HCT116 (cell line): ENCODE data around the gene PPEF2.

Experiments used
- EGR1 ChIP-seq: IDR thresholded peaks from 2 replicates; pipeline ENCODE4 v1.6.1; 2012; ENCODE audit warnings: low read depth
- EZH2 ChIP-seq: fragments of 200-600 bp; sonication (generic); IDR thresholded peaks from 2 replicates; pipeline ENCODE4 v1.6.1; 2017; ENCODE audit warnings: antibody characterized with exemption, mixed run types
- JUND ChIP-seq: IDR thresholded peaks from 2 replicates; pipeline ENCODE4 v1.6.1; 2012
- POLR2A ChIP-seq: IDR thresholded peaks from 2 replicates; pipeline ENCODE4 v1.7.0; 2011; ENCODE audit warnings: borderline replicate concordance; ENCODE audit not compliant: insufficient read depth, insufficient read length; ENCODE audit errors: extremely low read depth
- RAD21 ChIP-seq: IDR thresholded peaks from 2 replicates; pipeline ENCODE4 v1.6.1; 2012; ENCODE audit warnings: low read depth, mild to moderate bottlenecking
- SRF ChIP-seq: IDR thresholded peaks from 2 replicates; pipeline ENCODE4 v1.6.1; 2012; ENCODE audit warnings: low read depth
- TCF7L2 ChIP-seq: IDR thresholded peaks from 2 replicates; pipeline ENCODE4 v1.7.0; 2011; ENCODE audit warnings: borderline replicate concordance, inconsistent platforms; ENCODE audit not compliant: insufficient read depth, insufficient read length; ENCODE audit errors: extremely low read depth
- YY1 ChIP-seq: IDR thresholded peaks from 2 replicates; pipeline ENCODE4 v1.6.1; 2011; ENCODE audit warnings: low read length, low read depth, moderate library complexity, mild to moderate bottlenecking; ENCODE audit not compliant: insufficient replicate concordance; ENCODE audit errors: extremely low read depth
- ZFX ChIP-seq: fragments of 450-650 bp; IDR thresholded peaks from 2 replicates; pipeline ENCODE4 v1.6.1; 2017
- TF ChIP-seq, protein P1 (sequence below), 3 experiments: fragments of 200-600 bp in 1 of 3; sonication (generic) in 1 of 3; IDR thresholded peaks in 2 of 3; conservative IDR thresholded peaks in 1 of 3; 2 replicates each; pipeline ENCODE4 v1.5.1; 2012 to 2017; ENCODE audit warnings: low read depth in 2 of 3, low read length in 2 of 3, antibody characterized with exemption in 1 of 3, borderline replicate concordance in 1 of 3, control low read depth in 1 of 3, mild to moderate bottlenecking in 1 of 3, mixed read lengths in 1 of 3, mixed run types in 1 of 3, moderate library complexity in 1 of 3; ENCODE audit not compliant: insufficient read depth in 1 of 3
- TF ChIP-seq, protein P2 (sequence below): IDR thresholded peaks from 2 replicates; pipeline ENCODE4 v1.6.1; 2012
- TF ChIP-seq, protein P3 (sequence below): IDR thresholded peaks from 2 replicates; pipeline ENCODE4 v1.6.1; 2012; ENCODE audit warnings: low read depth

DNA sequence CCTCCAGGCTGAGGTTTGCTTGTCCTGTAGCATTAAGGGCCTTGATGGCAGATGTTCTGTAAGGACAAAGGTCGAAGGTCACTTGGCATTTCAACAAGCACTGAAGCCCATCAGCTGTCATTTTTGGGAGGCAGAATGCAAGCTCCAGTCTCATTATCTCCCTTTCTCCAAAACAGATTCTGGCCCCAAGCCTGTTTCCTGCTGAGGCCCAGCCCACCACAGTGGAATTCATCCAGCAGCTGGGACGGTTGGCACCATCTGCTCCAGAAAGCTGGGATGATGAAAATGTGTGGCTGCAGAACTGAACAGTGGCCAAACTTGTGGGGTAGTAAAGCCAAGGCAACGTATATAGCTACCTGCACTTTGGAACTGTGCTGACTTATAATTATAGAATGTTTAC is 17.7 kb upstream of the PPEF2 start:
- TF ChIP-seq, protein P1, sequence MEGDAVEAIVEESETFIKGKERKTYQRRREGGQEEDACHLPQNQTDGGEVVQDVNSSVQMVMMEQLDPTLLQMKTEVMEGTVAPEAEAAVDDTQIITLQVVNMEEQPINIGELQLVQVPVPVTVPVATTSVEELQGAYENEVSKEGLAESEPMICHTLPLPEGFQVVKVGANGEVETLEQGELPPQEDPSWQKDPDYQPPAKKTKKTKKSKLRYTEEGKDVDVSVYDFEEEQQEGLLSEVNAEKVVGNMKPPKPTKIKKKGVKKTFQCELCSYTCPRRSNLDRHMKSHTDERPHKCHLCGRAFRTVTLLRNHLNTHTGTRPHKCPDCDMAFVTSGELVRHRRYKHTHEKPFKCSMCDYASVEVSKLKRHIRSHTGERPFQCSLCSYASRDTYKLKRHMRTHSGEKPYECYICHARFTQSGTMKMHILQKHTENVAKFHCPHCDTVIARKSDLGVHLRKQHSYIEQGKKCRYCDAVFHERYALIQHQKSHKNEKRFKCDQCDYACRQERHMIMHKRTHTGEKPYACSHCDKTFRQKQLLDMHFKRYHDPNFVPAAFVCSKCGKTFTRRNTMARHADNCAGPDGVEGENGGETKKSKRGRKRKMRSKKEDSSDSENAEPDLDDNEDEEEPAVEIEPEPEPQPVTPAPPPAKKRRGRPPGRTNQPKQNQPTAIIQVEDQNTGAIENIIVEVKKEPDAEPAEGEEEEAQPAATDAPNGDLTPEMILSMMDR (IDR thresholded peaks at IDR 0.05 in 2 of 3, conservative IDR thresholded peaks at IDR 0.05 in 1 of 3; ENCODE audit: borderline replicate concordance in 1 of 3, insufficient read depth in 1 of 3, low read depth in 2 of 3, low read length in 2 of 3), result no peak
- TF ChIP-seq, protein P2, sequence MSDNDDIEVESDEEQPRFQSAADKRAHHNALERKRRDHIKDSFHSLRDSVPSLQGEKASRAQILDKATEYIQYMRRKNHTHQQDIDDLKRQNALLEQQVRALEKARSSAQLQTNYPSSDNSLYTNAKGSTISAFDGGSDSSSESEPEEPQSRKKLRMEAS, result no peak
- TF ChIP-seq, protein P3, sequence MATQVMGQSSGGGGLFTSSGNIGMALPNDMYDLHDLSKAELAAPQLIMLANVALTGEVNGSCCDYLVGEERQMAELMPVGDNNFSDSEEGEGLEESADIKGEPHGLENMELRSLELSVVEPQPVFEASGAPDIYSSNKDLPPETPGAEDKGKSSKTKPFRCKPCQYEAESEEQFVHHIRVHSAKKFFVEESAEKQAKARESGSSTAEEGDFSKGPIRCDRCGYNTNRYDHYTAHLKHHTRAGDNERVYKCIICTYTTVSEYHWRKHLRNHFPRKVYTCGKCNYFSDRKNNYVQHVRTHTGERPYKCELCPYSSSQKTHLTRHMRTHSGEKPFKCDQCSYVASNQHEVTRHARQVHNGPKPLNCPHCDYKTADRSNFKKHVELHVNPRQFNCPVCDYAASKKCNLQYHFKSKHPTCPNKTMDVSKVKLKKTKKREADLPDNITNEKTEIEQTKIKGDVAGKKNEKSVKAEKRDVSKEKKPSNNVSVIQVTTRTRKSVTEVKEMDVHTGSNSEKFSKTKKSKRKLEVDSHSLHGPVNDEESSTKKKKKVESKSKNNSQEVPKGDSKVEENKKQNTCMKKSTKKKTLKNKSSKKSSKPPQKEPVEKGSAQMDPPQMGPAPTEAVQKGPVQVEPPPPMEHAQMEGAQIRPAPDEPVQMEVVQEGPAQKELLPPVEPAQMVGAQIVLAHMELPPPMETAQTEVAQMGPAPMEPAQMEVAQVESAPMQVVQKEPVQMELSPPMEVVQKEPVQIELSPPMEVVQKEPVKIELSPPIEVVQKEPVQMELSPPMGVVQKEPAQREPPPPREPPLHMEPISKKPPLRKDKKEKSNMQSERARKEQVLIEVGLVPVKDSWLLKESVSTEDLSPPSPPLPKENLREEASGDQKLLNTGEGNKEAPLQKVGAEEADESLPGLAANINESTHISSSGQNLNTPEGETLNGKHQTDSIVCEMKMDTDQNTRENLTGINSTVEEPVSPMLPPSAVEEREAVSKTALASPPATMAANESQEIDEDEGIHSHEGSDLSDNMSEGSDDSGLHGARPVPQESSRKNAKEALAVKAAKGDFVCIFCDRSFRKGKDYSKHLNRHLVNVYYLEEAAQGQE, result no peak
- TF ChIP-seq POLR2A, result no peak
- no peak for TF ChIP-seq EZH2
- no peak for TF ChIP-seq EGR1
- TF ChIP-seq YY1, result no peak
- no peak for TF ChIP-seq JUND
- no peak for TF ChIP-seq SRF
- no peak for TF ChIP-seq ZFX
- TF ChIP-seq TCF7L2, result no peak
- no peak for TF ChIP-seq RAD21
